ENCODE measurements around the gene DPP10.

DNA sequence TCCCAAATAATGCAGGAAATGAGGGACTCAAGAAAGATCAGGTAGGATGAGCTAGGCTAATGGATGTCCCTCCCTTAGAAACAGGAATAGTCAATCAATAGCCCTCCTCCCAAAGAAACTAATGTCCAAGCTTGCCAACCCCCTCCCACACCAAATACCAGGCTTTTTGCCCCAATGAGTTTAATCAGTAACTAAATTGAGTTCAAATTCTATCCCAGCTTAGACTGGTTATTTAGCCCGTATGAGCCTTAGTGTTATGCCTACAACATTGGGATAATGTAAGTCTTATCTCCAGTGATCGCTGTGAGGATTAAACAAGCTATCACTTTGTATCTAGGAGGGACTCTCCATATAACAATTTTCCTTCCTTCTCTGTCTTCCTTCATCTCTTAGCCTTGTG lies 310.7 kb downstream of the DPP10 start:
- TF ChIP-seq, protein P1, sequence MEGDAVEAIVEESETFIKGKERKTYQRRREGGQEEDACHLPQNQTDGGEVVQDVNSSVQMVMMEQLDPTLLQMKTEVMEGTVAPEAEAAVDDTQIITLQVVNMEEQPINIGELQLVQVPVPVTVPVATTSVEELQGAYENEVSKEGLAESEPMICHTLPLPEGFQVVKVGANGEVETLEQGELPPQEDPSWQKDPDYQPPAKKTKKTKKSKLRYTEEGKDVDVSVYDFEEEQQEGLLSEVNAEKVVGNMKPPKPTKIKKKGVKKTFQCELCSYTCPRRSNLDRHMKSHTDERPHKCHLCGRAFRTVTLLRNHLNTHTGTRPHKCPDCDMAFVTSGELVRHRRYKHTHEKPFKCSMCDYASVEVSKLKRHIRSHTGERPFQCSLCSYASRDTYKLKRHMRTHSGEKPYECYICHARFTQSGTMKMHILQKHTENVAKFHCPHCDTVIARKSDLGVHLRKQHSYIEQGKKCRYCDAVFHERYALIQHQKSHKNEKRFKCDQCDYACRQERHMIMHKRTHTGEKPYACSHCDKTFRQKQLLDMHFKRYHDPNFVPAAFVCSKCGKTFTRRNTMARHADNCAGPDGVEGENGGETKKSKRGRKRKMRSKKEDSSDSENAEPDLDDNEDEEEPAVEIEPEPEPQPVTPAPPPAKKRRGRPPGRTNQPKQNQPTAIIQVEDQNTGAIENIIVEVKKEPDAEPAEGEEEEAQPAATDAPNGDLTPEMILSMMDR (conservative IDR thresholded peaks at IDR 0.05; ENCODE audit: low read length), result no peak
- TF ChIP-seq EZH2phosphoT487 (IDR thresholded peaks at IDR 0.05; ENCODE audit: borderline replicate concordance), result no peak
